ENCODE results near the gene FEV.

DNA sequence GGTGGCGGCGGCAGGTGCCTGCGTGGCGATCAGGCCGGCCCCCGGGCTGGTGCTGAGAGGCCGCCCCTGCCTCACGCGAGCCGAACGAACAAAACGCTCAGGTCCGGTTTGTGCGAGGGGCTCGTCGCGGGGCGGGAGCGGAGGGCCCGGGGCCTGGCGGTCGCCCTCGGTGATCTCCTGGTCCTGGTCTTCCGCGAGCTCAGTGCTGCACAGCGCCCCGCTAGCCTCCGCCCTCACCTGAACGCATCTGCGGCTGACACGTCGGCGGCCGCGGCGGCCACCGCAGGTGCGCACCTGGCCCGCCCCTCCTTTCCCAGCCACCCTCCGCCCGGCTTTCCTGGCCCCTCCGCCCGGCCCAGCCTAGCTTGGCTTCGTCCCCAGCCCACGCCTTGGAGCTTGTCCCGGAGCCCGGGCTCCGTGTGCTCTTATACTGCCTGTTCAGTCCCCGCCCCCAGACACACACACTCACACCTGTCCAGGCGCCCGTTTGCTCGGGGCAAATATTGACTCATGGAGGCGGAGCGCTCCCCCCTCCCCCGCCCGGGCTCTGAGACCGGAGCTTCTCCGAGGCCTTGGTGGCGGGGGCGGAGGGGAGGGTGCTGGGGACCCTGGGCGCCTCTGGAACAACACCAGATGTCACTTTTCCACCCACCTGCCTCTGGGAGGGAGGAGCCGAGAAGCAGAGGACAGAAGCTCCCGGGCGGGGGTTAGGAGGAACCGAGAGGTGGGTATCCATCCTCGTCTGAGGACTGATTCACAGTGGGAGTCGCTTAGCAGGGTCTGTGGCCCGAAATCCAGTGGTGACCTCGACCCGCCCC is 16.8 kb upstream of the FEV start:
- TF ChIP-seq CTCF (IDR thresholded peaks at IDR 0.05; ENCODE audit: insufficient read depth, low read length, poor library complexity, severe bottlenecking), result no peak
- TF ChIP-seq EZH2phosphoT487 (conservative IDR thresholded peaks at IDR 0.05; ENCODE audit: low read length), result no peak
